ENCODE measurements around the gene OR2T10. TPM values are rescaled to one million over a fixed set of nuclear protein-coding genes. Genes with fewer than 3 reads are reported as not detected.
"Not testable (repeated sequence)": the region's sequence is repeated elsewhere in the genome, so short reads cannot be mapped to it uniquely, and the experiment has no call there.

The OR2T10 gene
- total RNA-seq, 1 donor = not detected

- H4K20me1 ChIP-seq (ENCODE audit: insufficient read depth, low read length); H2AFZ ChIP-seq (ENCODE audit: low read length); H3K27ac ChIP-seq (ENCODE audit: low read depth, low read length); H3K36me3 ChIP-seq (ENCODE audit: insufficient read depth, low read length); H3K4me1 ChIP-seq (ENCODE audit: insufficient read depth, low read length); H3K4me2 ChIP-seq (ENCODE audit: insufficient read depth, low read length); DNase-seq (ENCODE audit: insufficient read length, low spot score, missing footprints); H3K79me2 ChIP-seq (ENCODE audit: insufficient read depth, low read length); H3K4me3 ChIP-seq (ENCODE audit: insufficient read depth, low read length); H3K9me3 ChIP-seq (ENCODE audit: low read depth, low read length); H3K27me3 ChIP-seq (ENCODE audit: insufficient read depth, low read length): not testable (repeated sequence)
Observed at GRCh38 chr1:248551027-248551426, 46.5 kb downstream of the OR2T10 start.

- not testable (repeated sequence) for H2AFZ ChIP-seq (ENCODE audit: low read length); H3K27me3 ChIP-seq (ENCODE audit: insufficient read depth, low read length); DNase-seq (ENCODE audit: insufficient read length, low spot score, missing footprints); H3K9me3 ChIP-seq (ENCODE audit: low read depth, low read length); H3K4me1 ChIP-seq (ENCODE audit: insufficient read depth, low read length); H3K4me3 ChIP-seq (ENCODE audit: insufficient read depth, low read length); H3K27ac ChIP-seq (ENCODE audit: low read depth, low read length); H3K79me2 ChIP-seq (ENCODE audit: insufficient read depth, low read length); H3K36me3 ChIP-seq (ENCODE audit: insufficient read depth, low read length); H4K20me1 ChIP-seq (ENCODE audit: insufficient read depth, low read length); H3K4me2 ChIP-seq (ENCODE audit: insufficient read depth, low read length)
Observed at GRCh38 chr1:248547383-248547782, 50.1 kb downstream of the OR2T10 start.

Small RNA genes lying within 50 kb of the gene (small RNA-seq; reads per million reads assigned to genes)
- gene RF00019 = not detected

Other genes starting within 250 kb of the OR2T10 start
- gene OR14C36, start 248.9 kb downstream of the OR2T10 start, total RNA-seq = not detected in 2 replicates
- not detected in 2 replicates for gene OR2T4, start 236.0 kb downstream of the OR2T10 start, total RNA-seq
- not detected in 2 replicates for gene OR2T6, start 222.0 kb downstream of the OR2T10 start, total RNA-seq
- not detected in 2 replicates for gene OR2T1, start 194.7 kb downstream of the OR2T10 start, total RNA-seq
- not detected in 2 replicates for gene OR2T2, start 152.1 kb downstream of the OR2T10 start, total RNA-seq
- not detected in 2 replicates for gene OR2T3, start 124.3 kb downstream of the OR2T10 start, total RNA-seq
- not detected in 2 replicates for gene OR2T5, start 109.1 kb downstream of the OR2T10 start, total RNA-seq
- gene OR2G6, start 89.6 kb downstream of the OR2T10 start, total RNA-seq = not detected in 2 replicates
- gene OR2T29, start 34.9 kb downstream of the OR2T10 start, total RNA-seq = not detected in 2 replicates
- not detected in 2 replicates for gene OR2T34, start 22.9 kb downstream of the OR2T10 start, total RNA-seq
- not detected in 2 replicates for gene OR2T11, start 37.4 kb upstream of the OR2T10 start, total RNA-seq
- not detected in 2 replicates for gene OR2T35, start 47.6 kb upstream of the OR2T10 start, total RNA-seq
- not detected in 2 replicates for gene OR2T27, start 57.8 kb upstream of the OR2T10 start, total RNA-seq
- gene OR14I1, start 105.1 kb upstream of the OR2T10 start, total RNA-seq = not detected in 2 replicates
- not detected in 2 replicates for gene LYPD8, start 158.1 kb upstream of the OR2T10 start, total RNA-seq
- 23.6 and 25.3 TPM in 2 replicates for gene SH3BP5L, start 228.2 kb upstream of the OR2T10 start, total RNA-seq
- gene ZNF672, start 240.5 kb upstream of the OR2T10 start, total RNA-seq = 15.2 and 15.3 TPM in 2 replicates

All from osteoblast (primary cell).